H1 (cell line): ENCODE data around the gene SMIM38. TPM values are rescaled to one million over a fixed set of nuclear protein-coding genes. Genes with fewer than 3 reads are reported as not detected.

Experiments used
- ASH2L ChIP-seq: fragments of 200-600, 300-600 bp; sonication (generic); IDR thresholded peaks from one replicate; pipeline ENCODE4 v1.7.1; 2017; ENCODE audit warnings: low read length
- GABPA ChIP-seq: IDR thresholded peaks from 2 replicates; pipeline ENCODE4 v1.6.1; 2011; ENCODE audit warnings: mild to moderate bottlenecking, low read length, moderate library complexity, borderline replicate concordance; ENCODE audit not compliant: insufficient read depth
- KDM5A ChIP-seq: fragments of 200-600 bp; IDR thresholded peaks from 2 replicates; pipeline ENCODE4 v1.7.1; 2012; ENCODE audit warnings: mild to moderate bottlenecking, low read length, inconsistent platforms, mixed read lengths
- NANOG ChIP-seq: IDR thresholded peaks from 2 replicates; pipeline ENCODE4 v1.6.1; 2011; ENCODE audit warnings: low read length, low read depth, mild to moderate bottlenecking, inconsistent platforms; ENCODE audit not compliant: insufficient read depth, poor library complexity, severe bottlenecking
- RAD21 ChIP-seq, 2 experiments: IDR thresholded peaks in 1 of 2; conservative IDR thresholded peaks in 1 of 2; 2 replicates each; pipeline ENCODE4 v1.6.1; 2011; ENCODE audit warnings: low read depth in 2 of 2, low read length in 2 of 2, improper control_type of control experiment in 1 of 2, inconsistent platforms in 1 of 2, mild to moderate bottlenecking in 1 of 2, moderate library complexity in 1 of 2
- RFX5 ChIP-seq: IDR thresholded peaks from 2 replicates; pipeline ENCODE4 v1.6.1; 2011; ENCODE audit warnings: low read depth, low read length, improper control_type of control experiment, borderline replicate concordance
- SIN3A ChIP-seq, 2 experiments: IDR thresholded peaks in 1 of 2; conservative IDR thresholded peaks in 1 of 2; 2 replicates each; pipeline ENCODE4 v1.6.1; 2011 to 2012; ENCODE audit warnings: low read length in 2 of 2, improper control_type of control experiment in 1 of 2, low read depth in 1 of 2, mild to moderate bottlenecking in 1 of 2
- TEAD4 ChIP-seq: IDR thresholded peaks from 2 replicates; pipeline ENCODE4 v1.6.1; 2012; ENCODE audit warnings: low read depth, low read length, inconsistent platforms, mixed read lengths
- polyA plus RNA-seq, 7 experiments: library from polyadenylated mRNA; depleted of rRNA in 3 of 7; stranded (reverse) in 5 of 7; unstranded in 2 of 7; fragments of >200 nt in 5 of 7; fragments of 200-250 nt in 2 of 7; gene quantifications; 1 replicate in 5 of 7; 2 replicates in 1 of 7; 4 replicates in 1 of 7; pipeline versions ENCODE4 v1.2.1 to v1.2.3, GENCODE V29; 2011 to 2013; ENCODE audit warnings: missing spikeins in 2 of 7, mixed read lengths in 2 of 7
- total RNA-seq: library from RNA; stranded (reverse); fragmentation: NEBNext Ultra II Directional; extraction: Animal tissue kit (Norgen Biotek cat#: 25700); gene quantifications from 2 replicates; pipeline ENCODE4 v1.2.1, GENCODE V29; 2021
- TF ChIP-seq, protein P1 (sequence below): IDR thresholded peaks from 2 replicates; pipeline ENCODE4 v1.6.1; 2012; ENCODE audit warnings: inconsistent platforms
- TF ChIP-seq, protein P2 (sequence below): IDR thresholded peaks from 2 replicates; pipeline ENCODE4 v1.6.1; 2012; ENCODE audit warnings: inconsistent platforms

SMIM38 gene
- total and polyA plus RNA-seq, 2 of the 8 experiments (the other 6 are each of a cell fraction or from before 2014, with no cell fraction given) = 0.17 to 0.20 TPM

DNA sequence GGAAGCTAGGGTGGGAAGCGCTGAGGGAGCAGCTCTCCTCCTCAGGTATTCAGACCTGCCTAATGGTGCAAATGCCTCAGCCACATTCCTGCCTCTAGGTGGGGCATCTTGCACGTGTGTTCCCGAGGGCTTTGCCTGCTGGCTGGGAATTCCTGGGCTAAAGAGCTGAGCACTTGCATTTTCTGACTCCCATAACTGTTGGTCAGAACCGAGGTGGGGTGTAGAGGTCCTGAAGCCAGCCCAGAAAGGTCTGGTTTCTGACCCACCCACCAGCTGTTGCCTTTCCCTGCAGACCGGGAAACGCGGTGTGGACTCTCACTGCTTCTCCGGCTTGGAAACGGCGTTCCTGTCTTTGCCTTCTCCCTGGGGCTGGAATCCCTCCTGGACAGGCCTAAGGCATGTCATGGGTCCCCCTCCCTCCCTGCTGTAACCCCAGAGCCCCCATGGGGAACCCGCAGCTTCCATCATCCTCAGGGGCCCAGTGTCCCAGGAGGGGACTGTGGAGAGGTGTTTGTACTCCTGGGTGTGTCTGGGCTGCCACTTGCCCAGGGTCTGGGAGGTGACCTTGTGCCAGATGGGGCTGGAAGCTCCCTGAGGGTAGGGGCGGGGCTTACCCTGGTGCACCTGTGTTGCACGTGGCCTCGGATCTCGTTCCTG lies 24.0 kb upstream of the SMIM38 start (continued):
- peak; percentile 64 for TF ChIP-seq NANOG
- TF ChIP-seq KDM5A = no peak
- peak in 1 of 2 experiments; percentile 49; a peak in 1 of 4 replicates for TF ChIP-seq SIN3A (conservative IDR thresholded peaks at IDR 0.05 in 1 of 2, IDR thresholded peaks at IDR 0.05 in 1 of 2; ENCODE audit: low read depth in 1 of 2, low read length in 2 of 2)
- TF ChIP-seq, protein P1, sequence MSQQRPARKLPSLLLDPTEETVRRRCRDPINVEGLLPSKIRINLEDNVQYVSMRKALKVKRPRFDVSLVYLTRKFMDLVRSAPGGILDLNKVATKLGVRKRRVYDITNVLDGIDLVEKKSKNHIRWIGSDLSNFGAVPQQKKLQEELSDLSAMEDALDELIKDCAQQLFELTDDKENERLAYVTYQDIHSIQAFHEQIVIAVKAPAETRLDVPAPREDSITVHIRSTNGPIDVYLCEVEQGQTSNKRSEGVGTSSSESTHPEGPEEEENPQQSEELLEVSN = peak; percentile 68; the same call in 1 of the 2 replicates
- TF ChIP-seq RFX5 = no peak
- peak; percentile 100 for TF ChIP-seq TEAD4
- no peak for TF ChIP-seq ASH2L
- TF ChIP-seq, protein P2, sequence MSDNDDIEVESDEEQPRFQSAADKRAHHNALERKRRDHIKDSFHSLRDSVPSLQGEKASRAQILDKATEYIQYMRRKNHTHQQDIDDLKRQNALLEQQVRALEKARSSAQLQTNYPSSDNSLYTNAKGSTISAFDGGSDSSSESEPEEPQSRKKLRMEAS = peak; percentile 97
- TF ChIP-seq RAD21 (IDR thresholded peaks at IDR 0.05 in 1 of 2, conservative IDR thresholded peaks at IDR 0.05 in 1 of 2; ENCODE audit: low read depth in 2 of 2, low read length in 2 of 2) = peak; percentile 91
- TF ChIP-seq GABPA = no peak; the same call in 1 of the 2 replicates
